Measurements from ENCODE around the gene MCRS1.

MCRS1 gene

GRCh38 chr12:49583366-49584094, 15.6 kb upstream of the MCRS1 start:
- ChIA-PET CTCF (interaction anchor here (0.5 kb wide), 1 partner anchor 1604 kb away, joined by 3 read pairs; no protein-coding TSS in a partner anchor), POLR2A (ENCODE audit: low non-redundant PET) (no interaction called here)
- DNase-seq (ENCODE audit: low spot score) = no peak
- peak overlapping the region; percentile 7; the same call in 1 of the 2 replicates for H3K27ac ChIP-seq
- TF ChIP-seq CTCF (conservative IDR thresholded peaks at IDR 0.05; ENCODE audit: low read depth) = no peak

GRCh38 chr12:49582850-49583249, 14.9 kb upstream of the MCRS1 start:
- ChIA-PET POLR2A (ENCODE audit: low non-redundant PET) (no interaction called here), CTCF (no interaction called here)
- H3K27ac ChIP-seq = no peak overlapping the region
- no peak for DNase-seq (ENCODE audit: low spot score)
- no peak for TF ChIP-seq CTCF (conservative IDR thresholded peaks at IDR 0.05; ENCODE audit: low read depth)

- CTCF ChIA-PET = interaction anchor here (0.7 kb wide), 1 partner anchor 247 kb away, joined by 3 read pairs; no protein-coding TSS in a partner anchor
- POLR2A ChIA-PET (ENCODE audit: low non-redundant PET) = no interaction called here
Observed at GRCh38 chr12:49582201-49582600, 14.3 kb upstream of the MCRS1 start.

GRCh38 chr12:49580572-49581535, 12.9 kb upstream of the MCRS1 start:
- H3K27ac ChIP-seq = no peak overlapping the region
- ChIA-PET CTCF (interaction anchor here (0.6 to 2.2 kb wide), 13 partner anchors 9 to 224 kb away, joined by 3 to 13 read pairs (median 3); partner anchors contain the start of gene MCRS1), POLR2A (ENCODE audit: low non-redundant PET) (interaction anchor here (0.5 kb wide), 1 partner anchor 29 kb away, joined by 3 read pairs; no protein-coding TSS in a partner anchor)
- peak; percentile 73 for TF ChIP-seq CTCF (conservative IDR thresholded peaks at IDR 0.05; ENCODE audit: low read depth)
- DNase-seq (ENCODE audit: low spot score) = peak; percentile 51

More at GRCh38 chr12:49582201-49582600, 14.3 kb upstream of the MCRS1 start:
- no peak for DNase-seq (ENCODE audit: low spot score)
- no peak overlapping the region for H3K27ac ChIP-seq
- TF ChIP-seq CTCF (conservative IDR thresholded peaks at IDR 0.05; ENCODE audit: low read depth) = no peak

GRCh38 chr12:49578471-49579112, 10.7 kb upstream of the MCRS1 start:
- DNase-seq (ENCODE audit: low spot score) = no peak
- H3K27ac ChIP-seq = peak overlapping the region; percentile 2; the same call in 1 of the 2 replicates
- ChIA-PET CTCF (no interaction called here), POLR2A (ENCODE audit: low non-redundant PET) (no interaction called here)
- TF ChIP-seq CTCF (conservative IDR thresholded peaks at IDR 0.05; ENCODE audit: low read depth) = no peak
